HK-2 (cell line): ENCODE results near the gene ZFP42.
"Not testable (repeated sequence)": the region's sequence is repeated elsewhere in the genome, so short reads cannot be mapped to it uniquely, and the experiment has no call there.

Experiments used
- DNase-seq: peaks from one replicate; pipeline ENCODE4 v3.0.0-alpha.2; 2018; ENCODE audit not compliant: unreplicated experiment

ZFP42 gene

GRCh38 chr4:187995322-187996207 is at the start of gene ZFP42:
TSS of gene ZFP42 (plus strand) at chr4:187995771. CDS start at chr4:188002808, 7,037 bp downstream.
- no peak for DNase-seq

DNA sequence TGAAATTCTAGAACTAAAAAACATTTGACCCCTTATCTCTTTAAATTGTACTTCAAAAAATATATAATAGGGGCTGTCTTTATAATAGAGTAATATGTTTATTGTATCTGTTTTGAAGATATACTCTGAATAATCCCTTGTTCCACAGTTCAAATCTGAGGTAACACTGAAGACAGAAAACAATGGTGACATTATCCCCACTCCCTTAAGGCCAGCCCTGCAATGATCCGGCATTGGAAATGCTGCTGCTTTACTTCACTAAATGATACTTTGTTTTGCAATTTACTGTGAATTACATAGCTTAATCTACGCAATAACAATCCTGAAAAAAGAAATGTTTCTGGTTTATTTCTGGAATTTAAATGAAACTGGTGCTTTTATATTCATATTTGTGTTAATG is 34.4 kb upstream of the ZFP42 start:
- no peak for DNase-seq

DNA sequence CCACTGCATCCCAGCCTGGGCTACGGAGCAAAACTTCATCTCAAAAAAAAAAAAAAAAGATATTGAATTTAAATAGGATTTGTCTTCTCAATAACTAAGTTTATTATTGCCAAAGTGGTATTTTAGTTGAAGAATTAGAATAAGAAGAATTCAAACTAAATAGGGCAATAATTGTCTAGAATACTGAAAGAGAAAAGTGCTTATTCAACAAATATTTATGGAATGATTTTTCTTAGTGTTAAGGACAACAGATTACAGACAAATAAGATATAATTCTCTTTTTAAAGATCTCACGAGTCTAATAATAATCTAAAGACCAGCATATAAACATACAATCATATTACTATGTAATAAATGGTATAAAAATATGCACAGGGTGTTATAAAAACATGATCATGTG is 33.6 kb upstream of the ZFP42 start:
- DNase-seq, result no peak

- no peak for DNase-seq
These were observed 32.6 kb upstream of the ZFP42 start for GRCh38 chr4:187962926-187963325.

GRCh38 chr4:187965726-187966125 is 29.8 kb upstream of the ZFP42 start:
- DNase-seq, result no peak

DNA sequence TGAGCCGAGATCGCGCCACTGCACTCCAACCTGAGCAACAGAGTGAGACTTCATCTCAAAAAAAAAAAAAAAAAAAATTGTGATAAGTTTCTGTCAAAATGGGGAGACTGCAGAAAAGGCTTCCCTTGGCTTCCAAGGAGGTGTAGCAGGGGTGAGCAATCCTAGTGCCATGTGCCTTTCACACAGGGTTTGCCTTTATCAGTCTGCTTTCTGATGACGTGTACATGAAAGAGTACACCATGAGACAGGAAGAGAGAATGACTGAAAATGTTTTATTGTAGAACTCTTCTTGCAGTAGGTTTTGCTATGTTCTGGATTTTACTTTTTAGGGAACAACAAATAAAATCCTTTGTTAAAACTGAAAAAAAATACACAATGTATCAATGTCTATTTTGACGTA is 23.4 kb upstream of the ZFP42 start:
- no peak for DNase-seq

- no peak for DNase-seq
These were observed 11.8 kb upstream of the ZFP42 start for GRCh38 chr4:187983746-187984145.

- DNase-seq, result no peak
These were observed 2.6 kb upstream of the ZFP42 start for GRCh38 chr4:187992971-187993370.

GRCh38 chr4:187993827-187994226 is 1.7 kb upstream of the ZFP42 start:
- DNase-seq, result no peak

DNA sequence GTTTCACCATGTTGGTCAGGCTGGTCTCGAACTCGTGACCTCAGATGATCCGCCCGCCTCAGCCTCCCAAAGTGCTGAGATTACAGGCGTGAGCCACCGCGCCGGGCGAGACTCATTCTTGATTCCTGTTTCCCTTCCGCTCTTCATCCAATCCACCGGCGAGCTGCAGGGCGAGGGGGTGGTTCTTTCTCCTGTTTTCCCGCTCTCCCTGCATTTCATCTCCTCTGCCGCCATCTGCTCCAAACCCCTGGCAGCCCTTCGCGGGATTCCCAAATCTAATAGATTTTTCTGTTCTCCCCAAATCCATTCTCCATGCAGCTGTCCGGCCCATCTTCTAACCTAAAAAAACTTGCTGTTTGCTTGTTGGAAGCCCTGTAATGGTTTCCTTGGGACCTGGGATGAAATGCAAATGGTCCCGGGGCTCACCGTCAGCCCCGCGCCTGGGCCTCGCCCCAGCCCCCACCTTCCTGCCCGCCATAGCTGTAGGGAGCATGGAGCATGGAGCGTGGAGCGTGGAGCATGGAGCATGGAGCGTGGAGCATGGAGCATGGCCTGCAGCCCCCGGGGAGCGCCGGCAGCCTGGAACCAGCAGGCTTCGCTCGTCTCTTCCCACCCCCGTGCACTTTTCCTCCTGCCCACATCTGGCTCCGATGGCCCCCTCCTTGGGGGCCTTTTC is 1.1 kb downstream of the ZFP42 start:
- DNase-seq, result no peak

GRCh38 chr4:187997991-187998390 is 2.4 kb downstream of the ZFP42 start:
- DNase-seq, result not testable (repeated sequence)

GRCh38 chr4:187999406-187999932 is 3.9 kb downstream of the ZFP42 start:
- DNase-seq, result no peak

DNA sequence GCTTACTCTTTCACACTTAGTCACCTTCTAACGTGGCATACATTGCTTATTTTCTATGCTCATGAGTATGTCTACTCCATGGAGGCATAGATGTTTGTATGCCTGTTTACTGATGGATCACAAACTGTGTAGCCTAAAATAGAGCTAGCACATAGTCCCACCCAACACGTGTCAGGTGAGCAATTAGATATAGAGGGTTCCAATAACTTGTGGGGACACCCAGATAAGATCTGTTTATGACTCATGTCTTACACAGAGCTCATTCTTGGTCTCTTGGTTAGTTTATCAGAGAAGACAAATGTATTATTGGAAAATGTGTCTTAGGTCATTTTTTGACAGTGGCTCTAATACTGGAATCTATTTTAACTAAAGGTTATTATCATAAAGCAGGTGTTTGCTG is 6.8 kb downstream of the ZFP42 start:
- DNase-seq, result no peak

DNA sequence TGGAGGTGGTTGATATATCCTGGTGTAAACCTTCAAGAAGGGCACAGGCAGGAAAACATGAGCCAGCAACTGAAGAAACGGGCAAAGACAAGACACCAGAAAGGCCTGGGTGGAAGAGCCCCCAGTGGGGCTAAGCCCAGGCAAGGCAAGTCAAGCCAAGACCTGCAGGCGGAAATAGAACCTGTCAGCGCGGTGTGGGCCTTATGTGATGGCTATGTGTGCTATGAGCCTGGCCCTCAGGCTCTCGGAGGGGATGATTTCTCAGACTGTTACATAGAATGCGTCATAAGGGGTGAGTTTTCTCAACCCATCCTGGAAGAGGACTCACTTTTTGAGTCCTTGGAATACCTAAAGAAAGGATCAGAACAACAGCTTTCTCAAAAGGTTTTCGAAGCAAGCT is 7.2 kb downstream of the ZFP42 start:
- no peak for DNase-seq

GRCh38 chr4:188005561-188005960 is 10.0 kb downstream of the ZFP42 start:
- no peak for DNase-seq

DNA sequence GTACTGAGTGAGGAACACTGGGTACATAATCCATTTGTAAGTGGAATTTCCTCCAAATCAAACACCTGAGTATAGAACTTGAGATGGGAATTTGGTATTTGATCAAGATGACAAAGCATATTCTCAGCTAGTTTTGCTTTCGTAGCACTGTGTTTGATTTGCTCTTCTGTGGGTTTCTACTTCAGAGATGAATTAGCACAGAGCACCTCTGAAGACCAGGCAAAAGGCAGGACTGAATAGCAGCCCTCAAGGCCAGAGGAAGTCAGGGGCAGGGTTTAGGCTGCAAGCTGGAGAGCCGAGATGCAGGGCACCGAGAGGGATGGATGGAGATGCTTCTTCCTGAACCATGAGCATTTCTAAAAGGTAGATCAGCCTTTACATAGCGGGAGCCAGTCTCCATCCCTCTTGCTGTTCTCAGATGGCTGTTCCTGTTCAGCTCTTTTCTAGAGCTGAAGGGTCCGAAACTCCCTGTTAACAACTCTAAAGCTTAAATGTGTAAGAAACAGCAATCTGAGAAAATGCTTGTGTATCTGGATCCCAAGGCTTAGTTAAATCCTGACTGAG is 10.8 kb downstream of the ZFP42 start:
- no peak for DNase-seq

DNA sequence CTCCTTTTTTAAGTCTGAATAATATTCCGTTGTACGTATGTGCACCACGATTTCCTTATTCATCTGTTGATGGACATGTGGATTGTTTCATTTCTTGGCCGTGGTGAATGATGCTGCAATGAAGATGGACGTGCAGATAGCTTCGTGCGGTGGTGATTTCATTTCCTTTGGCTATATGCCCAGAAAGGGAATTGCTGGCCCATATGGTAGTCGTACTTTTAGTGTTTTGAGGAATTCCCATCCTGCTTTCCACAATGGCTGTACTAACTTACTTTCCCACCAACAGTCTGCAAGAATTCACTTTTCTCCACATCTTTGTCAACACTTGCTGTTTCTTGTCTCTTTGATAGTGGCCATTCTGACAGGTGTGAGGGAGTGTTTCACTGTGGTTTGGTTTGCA is 12.8 kb downstream of the ZFP42 start:
- DNase-seq, result peak; percentile 5

- no peak for DNase-seq
These were observed 16.9 kb downstream of the ZFP42 start for GRCh38 chr4:188012426-188012945.

DNA sequence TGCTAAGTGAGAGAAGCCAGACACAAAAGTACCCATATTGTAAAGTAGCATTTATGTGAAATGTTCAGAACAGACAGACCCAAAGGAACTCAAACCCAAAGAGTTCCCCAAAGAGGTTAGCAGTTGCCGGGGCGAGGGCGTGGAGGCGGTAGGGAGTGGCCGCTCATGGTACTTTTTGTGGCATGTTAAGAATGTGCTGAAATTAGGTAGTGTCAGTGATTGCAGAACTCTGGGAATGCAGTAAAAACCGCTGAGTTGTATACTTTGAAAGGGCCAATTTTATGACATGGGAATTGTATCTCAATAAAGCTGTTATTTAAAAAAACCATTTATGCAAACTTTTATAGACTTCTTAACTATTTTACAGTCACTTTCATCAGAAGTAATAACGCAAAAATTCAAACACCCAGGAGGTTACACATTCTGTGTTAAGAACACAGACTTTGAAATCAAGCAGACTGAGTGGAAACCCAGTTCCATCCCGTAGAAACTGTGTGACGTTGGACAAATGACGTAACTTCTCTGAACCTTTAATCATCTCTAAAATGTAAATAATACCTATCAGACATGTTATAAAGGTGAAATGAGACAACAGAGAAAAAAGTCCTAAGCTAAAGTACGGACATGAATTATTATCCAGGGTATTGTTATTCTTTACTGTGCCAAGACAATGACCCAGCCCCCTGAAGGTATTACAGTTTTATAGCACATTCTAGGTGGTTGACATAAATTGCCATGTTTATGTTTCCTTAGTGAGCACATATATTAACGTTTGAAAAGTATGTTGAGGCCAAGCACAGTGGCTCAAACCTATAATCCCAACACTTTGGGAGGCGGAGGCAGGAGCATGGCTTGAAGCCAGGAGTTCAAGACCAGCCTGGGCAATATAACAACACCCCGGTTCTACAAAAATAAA is 19.7 kb downstream of the ZFP42 start:
- DNase-seq, result no peak

DNA sequence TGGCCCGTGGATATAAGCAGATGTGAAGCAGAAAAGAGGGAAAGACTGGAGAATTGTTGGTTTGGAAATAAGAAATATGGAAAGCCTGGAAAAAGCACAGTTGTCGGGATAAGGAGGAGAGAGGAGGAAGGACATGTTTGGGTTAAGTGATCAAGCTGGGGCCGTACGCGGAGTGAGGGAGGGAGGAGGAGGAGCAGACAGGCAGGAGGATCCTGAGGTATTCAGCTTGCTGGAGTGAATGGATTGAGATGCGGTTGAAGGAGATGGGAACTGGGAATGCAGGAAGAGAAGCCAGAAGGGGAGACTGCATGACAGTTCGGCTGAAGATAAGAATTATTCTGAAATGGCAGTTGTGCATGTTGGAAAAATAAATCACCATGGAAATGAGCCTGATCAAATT is 21.2 kb downstream of the ZFP42 start:
- DNase-seq, result no peak

GRCh38 chr4:188018262-188018661 is 22.7 kb downstream of the ZFP42 start:
- DNase-seq, result no peak
